Measurements from ENCODE around the gene FFAR1. TPM values are rescaled to one million over a fixed set of nuclear protein-coding genes. Genes with fewer than 3 reads are reported as not detected.

Gene FFAR1
- total RNA-seq, result 0.04 TPM
- polyA plus RNA-seq (ENCODE audit: insufficient read depth in 1 of 8, insufficient read length in 8 of 8, low replicate concordance in 1 of 8), result under 1 TPM in 2 of 8 donors, not detected in 6; 0.07 to 0.14 TPM
- long read RNA-seq, donor 1, result 0 reads
- long read RNA-seq, donor 2, result 0 reads
- long read RNA-seq, donor 3, result 0 reads
- long read RNA-seq, donor 4, result 0 reads
- long read RNA-seq, donor 5, result 0 reads
- long read RNA-seq, donor 6, partial matches to known transcripts, result 0 of 1 reads
- long read RNA-seq, donor 6, other reads (novel, unspliced or antisense), result 0 of 1 reads
- long read RNA-seq, donor 7, result 0 reads
- long read RNA-seq, donor 8, result 0 reads
- long read RNA-seq, donor 9, result 0 reads
- long read RNA-seq, donor 10, result 0 reads
- long read RNA-seq, donor 11, result 0 reads

GRCh38 chr19:35347171-35347929 lies at the start of gene FFAR1:
Gene FFAR1, plus strand, starts transcription at chr19:35347902. Its CDS starts 3,650 bp downstream, at chr19:35351552.
- peak; percentile 61 for DNase-seq
- Histone ChIP-seq H3K27me3 (ENCODE audit: control insufficient read depth, insufficient read depth, low read length) (no peaks in the 10 kb centered on the region), H3K36me3 (ENCODE audit: control insufficient read depth, insufficient read depth, low read length) (no peaks in the 10 kb centered on the region), H3K9me3 (replicated peaks; ENCODE audit: control insufficient read depth, low read depth, low read length) (no peaks in the 10 kb centered on the region), H3K4me1 (ENCODE audit: control insufficient read depth, insufficient read depth, low read length) (no peaks in the 10 kb centered on the region), H3K27ac (ENCODE audit: low read length) (no peak within 1 kb of the TSS), H3K4me3 (ENCODE audit: low read length) (no peak within 1 kb of the TSS)
- 60% methylated on average over 18 of the region's 18 CpGs for WGBS (ENCODE audit: insufficient coverage)

GRCh38 chr19:35297922-35298321 lies 49.8 kb upstream of the FFAR1 start:
- WGBS (ENCODE audit: insufficient coverage), result 100% methylated on average over 2 of the region's 2 CpGs
- H3K27me3 ChIP-seq (ENCODE audit: control insufficient read depth, insufficient read depth, low read length), result peaks cover 15% of the 10 kb centered on the region
- no peaks in the 10 kb centered on the region for H3K9me3 ChIP-seq (replicated peaks; ENCODE audit: control insufficient read depth, low read depth, low read length)
- H3K4me1 ChIP-seq (ENCODE audit: control insufficient read depth, insufficient read depth, low read length), result peaks cover 14% of the 10 kb centered on the region
- H3K4me3 ChIP-seq (ENCODE audit: low read length), result no peak overlapping the region
- DNase-seq, result no peak
- H3K27ac ChIP-seq (ENCODE audit: low read length), result no peak overlapping the region
- no peaks in the 10 kb centered on the region for H3K36me3 ChIP-seq (ENCODE audit: control insufficient read depth, insufficient read depth, low read length)

GRCh38 chr19:35298561-35298972 lies 49.1 kb upstream of the FFAR1 start:
- H3K4me1 ChIP-seq (ENCODE audit: control insufficient read depth, insufficient read depth, low read length), result peaks cover 9% of the 10 kb centered on the region
- H3K4me3 ChIP-seq (ENCODE audit: low read length), result no peak overlapping the region
- no peak overlapping the region for H3K27ac ChIP-seq (ENCODE audit: low read length)
- WGBS (ENCODE audit: insufficient coverage), result 100% methylated on average over 4 of the region's 5 CpGs
- no peak for DNase-seq
- peaks cover 9% of the 10 kb centered on the region for H3K27me3 ChIP-seq (ENCODE audit: control insufficient read depth, insufficient read depth, low read length)
- no peaks in the 10 kb centered on the region for H3K9me3 ChIP-seq (replicated peaks; ENCODE audit: control insufficient read depth, low read depth, low read length)
- H3K36me3 ChIP-seq (ENCODE audit: control insufficient read depth, insufficient read depth, low read length), result no peaks in the 10 kb centered on the region

GRCh38 chr19:35299523-35300338 lies 48.0 kb upstream of the FFAR1 start:
- peaks cover 2% of the 10 kb centered on the region for H3K27me3 ChIP-seq (ENCODE audit: control insufficient read depth, insufficient read depth, low read length)
- no peak for DNase-seq
- peaks cover 6% of the 10 kb centered on the region for H3K4me1 ChIP-seq (ENCODE audit: control insufficient read depth, insufficient read depth, low read length)
- H3K4me3 ChIP-seq (ENCODE audit: low read length), result no peak overlapping the region
- H3K27ac ChIP-seq (ENCODE audit: low read length), result no peak overlapping the region
- WGBS (ENCODE audit: insufficient coverage), result 46% methylated on average over 32 of the region's 55 CpGs
- no peaks in the 10 kb centered on the region for H3K36me3 ChIP-seq (ENCODE audit: control insufficient read depth, insufficient read depth, low read length)
- H3K9me3 ChIP-seq (replicated peaks; ENCODE audit: control insufficient read depth, low read depth, low read length), result no peaks in the 10 kb centered on the region

GRCh38 chr19:35300339-35300649 lies 47.4 kb upstream of the FFAR1 start:
- Histone ChIP-seq H3K4me1 (ENCODE audit: control insufficient read depth, insufficient read depth, low read length) (peaks cover 5% of the 10 kb centered on the region), H3K27me3 (ENCODE audit: control insufficient read depth, insufficient read depth, low read length) (peaks cover 2% of the 10 kb centered on the region), H3K4me3 (ENCODE audit: low read length) (no peak overlapping the region), H3K27ac (ENCODE audit: low read length) (no peak overlapping the region), H3K9me3 (replicated peaks; ENCODE audit: control insufficient read depth, low read depth, low read length) (no peaks in the 10 kb centered on the region), H3K36me3 (ENCODE audit: control insufficient read depth, insufficient read depth, low read length) (no peaks in the 10 kb centered on the region)
- WGBS (ENCODE audit: insufficient coverage), result 71% methylated on average over 5 of the region's 10 CpGs
- no peak for DNase-seq

GRCh38 chr19:35301961-35302360 lies 45.7 kb upstream of the FFAR1 start:
- no peaks in the 10 kb centered on the region for H3K9me3 ChIP-seq (replicated peaks; ENCODE audit: control insufficient read depth, low read depth, low read length)
- no peaks in the 10 kb centered on the region for H3K27me3 ChIP-seq (ENCODE audit: control insufficient read depth, insufficient read depth, low read length)
- no peaks in the 10 kb centered on the region for H3K36me3 ChIP-seq (ENCODE audit: control insufficient read depth, insufficient read depth, low read length)
- H3K4me1 ChIP-seq (ENCODE audit: control insufficient read depth, insufficient read depth, low read length), result no peaks in the 10 kb centered on the region
- H3K27ac ChIP-seq (ENCODE audit: low read length), result no peak overlapping the region
- H3K4me3 ChIP-seq (ENCODE audit: low read length), result no peak overlapping the region
- no peak for DNase-seq
- 100% methylated on average over 1 of the region's 2 CpGs for WGBS (ENCODE audit: insufficient coverage)

GRCh38 chr19:35302446-35302845 lies 45.3 kb upstream of the FFAR1 start:
- H3K9me3 ChIP-seq (replicated peaks; ENCODE audit: control insufficient read depth, low read depth, low read length), result no peaks in the 10 kb centered on the region
- H3K4me3 ChIP-seq (ENCODE audit: low read length), result no peak overlapping the region
- DNase-seq, result no peak
- no peaks in the 10 kb centered on the region for H3K36me3 ChIP-seq (ENCODE audit: control insufficient read depth, insufficient read depth, low read length)
- peaks cover 3% of the 10 kb centered on the region for H3K4me1 ChIP-seq (ENCODE audit: control insufficient read depth, insufficient read depth, low read length)
- WGBS (ENCODE audit: insufficient coverage), result 87% methylated on average over 15 of the region's 16 CpGs
- H3K27ac ChIP-seq (ENCODE audit: low read length), result no peak overlapping the region
- no peaks in the 10 kb centered on the region for H3K27me3 ChIP-seq (ENCODE audit: control insufficient read depth, insufficient read depth, low read length)

- WGBS (ENCODE audit: insufficient coverage), result 87% methylated on average over 4 of the region's 6 CpGs
- H3K27ac ChIP-seq (ENCODE audit: low read length), result no peak overlapping the region
- H3K4me3 ChIP-seq (ENCODE audit: low read length), result no peak overlapping the region
- no peaks in the 10 kb centered on the region for H3K9me3 ChIP-seq (replicated peaks; ENCODE audit: control insufficient read depth, low read depth, low read length)
- no peaks in the 10 kb centered on the region for H3K27me3 ChIP-seq (ENCODE audit: control insufficient read depth, insufficient read depth, low read length)
- no peaks in the 10 kb centered on the region for H3K36me3 ChIP-seq (ENCODE audit: control insufficient read depth, insufficient read depth, low read length)
- H3K4me1 ChIP-seq (ENCODE audit: control insufficient read depth, insufficient read depth, low read length), result peaks cover 9% of the 10 kb centered on the region
- no peak for DNase-seq
Measured at GRCh38 chr19:35303357-35303915, 44.3 kb upstream of the FFAR1 start.

- Histone ChIP-seq H3K4me3 (ENCODE audit: low read length) (no peak overlapping the region), H3K9me3 (replicated peaks; ENCODE audit: control insufficient read depth, low read depth, low read length) (no peaks in the 10 kb centered on the region), H3K4me1 (ENCODE audit: control insufficient read depth, insufficient read depth, low read length) (peaks cover 13% of the 10 kb centered on the region), H3K27ac (ENCODE audit: low read length) (no peak overlapping the region), H3K36me3 (ENCODE audit: control insufficient read depth, insufficient read depth, low read length) (no peaks in the 10 kb centered on the region), H3K27me3 (ENCODE audit: control insufficient read depth, insufficient read depth, low read length) (no peaks in the 10 kb centered on the region)
- 59% methylated on average over 8 of the region's 11 CpGs for WGBS (ENCODE audit: insufficient coverage)
- no peak for DNase-seq
Measured at GRCh38 chr19:35304036-35304435, 43.7 kb upstream of the FFAR1 start.

GRCh38 chr19:35305181-35305580 lies 42.5 kb upstream of the FFAR1 start:
- H3K27me3 ChIP-seq (ENCODE audit: control insufficient read depth, insufficient read depth, low read length), result no peaks in the 10 kb centered on the region
- peaks cover 22% of the 10 kb centered on the region for H3K4me1 ChIP-seq (ENCODE audit: control insufficient read depth, insufficient read depth, low read length)
- H3K27ac ChIP-seq (ENCODE audit: low read length), result no peak overlapping the region
- no peaks in the 10 kb centered on the region for H3K36me3 ChIP-seq (ENCODE audit: control insufficient read depth, insufficient read depth, low read length)
- H3K9me3 ChIP-seq (replicated peaks; ENCODE audit: control insufficient read depth, low read depth, low read length), result no peaks in the 10 kb centered on the region
- DNase-seq, result no peak
- WGBS (ENCODE audit: insufficient coverage), result 66% methylated on average over 3 of the region's 6 CpGs
- no peak overlapping the region for H3K4me3 ChIP-seq (ENCODE audit: low read length)

Measured in muscle of leg (tissue), 16 donors.